HG02981 (cell line): Measurements from ENCODE around the gene KCTD15.

Experiments
- ATAC-seq: cut with Tn5 transposase; IDR thresholded peaks from one replicate; pipeline ENCODE4 v1.9.1; 2021; ENCODE audit warnings: mild to moderate bottlenecking, moderate library complexity; ENCODE audit not compliant: unreplicated experiment

The KCTD15 gene

DNA sequence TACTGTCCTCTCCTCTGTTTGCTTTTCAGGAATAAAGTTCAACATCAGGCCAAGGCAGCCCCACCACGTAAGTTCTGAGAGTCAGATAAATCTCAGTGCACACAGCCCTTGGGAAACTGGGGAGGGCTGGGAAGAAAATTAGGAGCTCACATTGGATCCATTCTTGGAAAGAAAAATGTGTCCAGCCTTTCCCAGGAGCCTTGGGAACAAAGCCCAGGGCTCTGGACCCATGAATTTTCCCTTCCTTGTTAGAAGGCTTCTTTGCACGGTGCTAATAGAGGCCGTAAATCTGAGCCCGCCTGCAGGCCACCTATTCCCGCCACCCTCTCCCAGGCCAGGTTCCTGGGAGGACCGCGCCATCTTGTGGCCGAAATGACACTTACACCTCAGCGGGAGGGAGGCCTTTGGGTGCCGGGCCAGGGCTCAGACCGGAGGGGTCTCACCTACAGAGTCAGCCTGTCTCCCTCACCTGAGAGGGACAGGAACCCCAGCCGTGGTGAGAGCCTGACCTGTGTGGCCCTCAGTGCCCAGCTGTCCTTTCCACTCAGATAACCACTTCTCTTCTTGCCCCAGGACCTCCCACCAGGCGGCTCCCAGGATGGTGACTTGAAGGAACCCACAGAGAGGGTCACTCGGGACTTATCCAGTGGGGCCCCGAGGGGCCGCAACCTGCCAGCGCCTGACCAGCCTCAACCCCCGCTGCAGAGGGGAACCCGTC lies 25.1 kb upstream of the KCTD15 start:
- ATAC-seq, result no peak

DNA sequence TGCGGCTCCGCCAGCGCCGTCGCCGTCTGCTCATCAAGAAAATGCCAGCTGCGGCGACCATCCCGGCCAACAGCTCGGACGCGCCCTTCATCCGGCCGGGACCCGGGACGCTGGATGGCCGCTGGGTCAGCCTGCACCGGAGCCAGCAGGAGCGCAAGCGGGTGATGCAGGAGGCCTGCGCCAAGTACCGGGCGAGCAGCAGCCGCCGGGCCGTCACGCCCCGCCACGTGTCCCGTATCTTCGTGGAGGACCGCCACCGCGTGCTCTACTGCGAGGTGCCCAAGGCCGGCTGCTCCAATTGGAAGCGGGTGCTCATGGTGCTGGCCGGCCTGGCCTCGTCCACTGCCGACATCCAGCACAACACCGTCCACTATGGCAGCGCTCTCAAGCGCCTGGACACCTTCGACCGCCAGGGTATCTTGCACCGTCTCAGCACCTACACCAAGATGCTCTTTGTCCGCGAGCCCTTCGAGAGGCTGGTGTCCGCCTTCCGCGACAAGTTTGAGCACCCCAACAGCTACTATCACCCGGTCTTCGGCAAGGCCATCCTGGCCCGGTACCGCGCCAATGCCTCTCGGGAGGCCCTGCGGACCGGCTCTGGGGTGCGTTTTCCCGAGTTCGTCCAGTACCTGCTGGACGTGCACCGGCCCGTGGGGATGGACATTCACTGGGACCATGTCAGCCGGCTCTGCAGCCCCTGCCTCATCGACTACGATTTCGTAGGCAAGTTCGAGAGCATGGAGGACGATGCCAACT lies 24.4 kb upstream of the KCTD15 start:
- ATAC-seq, result no peak

- no peak for ATAC-seq
Observed at GRCh38 chr19:33772858-33773180, 23.9 kb upstream of the KCTD15 start.

DNA sequence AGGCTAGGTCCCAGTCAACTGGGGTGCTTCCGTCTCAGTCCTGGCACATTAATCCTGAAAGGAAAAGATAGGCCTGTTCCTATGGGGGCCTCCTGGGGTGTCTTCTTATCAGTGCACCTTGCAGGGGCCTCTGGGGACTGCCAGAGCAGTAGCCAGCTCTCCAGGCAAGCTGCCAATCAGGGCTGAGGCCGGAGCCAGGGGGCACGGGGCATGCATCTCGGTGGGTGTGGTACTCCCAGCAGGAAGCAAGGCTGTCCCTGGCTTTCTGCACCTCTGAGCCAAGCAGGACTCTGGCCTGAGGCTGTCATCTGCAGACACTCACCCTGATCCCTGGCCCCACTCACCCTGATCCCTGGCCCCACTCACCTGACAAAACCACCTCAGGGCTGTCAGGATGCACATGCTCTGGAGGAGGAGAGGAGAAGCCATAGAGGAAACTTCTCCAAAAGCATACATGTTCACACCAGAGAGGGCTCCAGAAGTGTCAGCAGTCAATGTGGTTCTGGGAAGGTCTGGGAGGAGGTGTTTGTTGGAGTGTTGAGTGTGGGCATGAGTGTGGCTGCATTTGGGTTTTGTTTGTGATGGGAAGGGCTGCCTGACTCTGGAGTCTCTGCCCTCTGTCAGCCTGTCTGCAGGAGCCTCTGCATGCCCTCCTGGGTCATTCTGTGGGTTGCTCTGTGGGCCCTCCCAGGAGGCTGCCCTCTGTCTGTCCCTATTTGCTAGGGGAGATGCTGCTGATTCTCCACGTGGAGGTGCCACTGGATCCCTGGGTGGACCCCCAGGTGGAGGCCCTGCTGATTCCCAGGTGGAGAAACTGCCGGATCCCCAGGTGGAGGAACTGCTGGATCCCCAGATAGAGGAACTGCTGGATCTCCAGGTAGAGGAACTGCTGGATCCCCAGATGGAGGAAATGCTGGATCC lies 22.7 kb upstream of the KCTD15 start:
- ATAC-seq, result no peak

DNA sequence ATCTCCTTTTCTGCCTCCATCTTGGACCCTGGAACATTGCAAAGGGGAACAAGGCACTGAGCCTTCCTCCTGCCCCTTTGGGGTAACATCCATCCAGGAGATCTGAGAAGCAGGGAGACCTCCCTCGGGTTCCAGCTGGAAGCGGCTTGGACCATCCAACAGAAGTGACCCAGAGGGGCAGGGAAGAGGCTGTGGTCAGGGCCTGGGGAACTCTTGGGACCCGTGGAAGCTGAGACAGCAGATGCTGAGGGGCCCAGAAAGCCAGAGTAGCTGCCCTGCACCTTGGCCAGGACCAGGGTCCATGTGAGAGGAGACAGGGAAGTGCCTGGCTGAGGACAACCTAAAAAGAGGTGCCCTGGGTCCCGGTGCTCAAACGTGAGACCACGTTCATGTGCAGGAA lies 21.9 kb upstream of the KCTD15 start:
- ATAC-seq, result no peak

DNA sequence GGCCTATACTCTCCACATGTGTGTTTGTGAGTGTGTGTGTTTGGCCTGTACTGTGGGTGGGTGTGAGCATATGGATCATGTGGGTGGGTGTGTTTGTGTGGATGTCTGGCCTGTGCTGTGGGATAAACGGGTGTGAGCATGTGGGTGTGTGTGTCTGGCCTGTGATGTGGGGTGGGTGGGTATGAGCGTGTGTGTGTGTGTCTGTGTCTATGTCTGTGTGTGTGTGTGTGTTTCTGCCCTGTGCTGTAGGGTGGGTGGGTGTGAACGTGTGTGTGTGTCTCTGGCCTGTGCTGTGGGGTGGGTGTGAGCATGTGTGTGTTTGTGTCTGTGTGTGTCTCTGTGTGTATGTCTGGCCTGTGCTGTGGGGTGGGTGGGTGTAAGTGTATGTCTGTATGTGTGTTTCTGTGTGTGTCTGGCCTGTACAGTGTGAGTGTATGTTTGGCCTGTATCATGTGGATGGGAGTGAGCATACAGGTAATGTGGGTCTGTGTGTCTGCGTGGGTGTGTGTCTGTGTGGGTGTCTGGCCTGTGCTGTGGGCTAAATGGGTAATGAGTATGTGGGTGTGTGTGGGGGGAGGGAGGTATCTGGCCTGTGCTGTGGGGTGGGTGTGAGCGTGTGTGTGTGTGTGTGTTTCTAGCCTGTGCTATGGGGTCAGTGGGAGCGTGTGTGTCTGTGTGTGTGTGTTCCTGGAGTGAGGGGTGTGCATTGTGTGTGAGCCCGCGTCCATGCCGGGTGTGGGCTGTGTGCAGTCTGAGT lies 20.8 kb upstream of the KCTD15 start:
- ATAC-seq, result no peak

- no peak for ATAC-seq
Observed at GRCh38 chr19:33777351-33777750, 19.3 kb upstream of the KCTD15 start.

DNA sequence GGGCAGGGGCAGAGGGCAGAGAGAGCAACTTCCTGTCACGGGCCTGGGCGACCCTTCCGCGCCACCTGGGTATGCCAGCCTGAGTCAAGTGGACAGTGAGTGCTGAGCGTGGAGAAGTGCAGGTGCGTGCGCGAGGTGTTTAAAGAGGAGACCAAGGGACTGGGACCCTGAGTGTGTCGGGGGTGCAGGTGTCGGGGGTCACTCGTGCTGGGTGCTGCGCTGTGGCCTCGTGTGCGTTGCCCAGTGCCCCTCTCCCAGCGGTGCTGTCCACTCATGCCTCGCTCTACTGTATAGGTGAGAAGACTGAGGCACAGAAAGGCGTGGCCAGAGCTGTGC lies 18.9 kb upstream of the KCTD15 start:
- ATAC-seq, result no peak

DNA sequence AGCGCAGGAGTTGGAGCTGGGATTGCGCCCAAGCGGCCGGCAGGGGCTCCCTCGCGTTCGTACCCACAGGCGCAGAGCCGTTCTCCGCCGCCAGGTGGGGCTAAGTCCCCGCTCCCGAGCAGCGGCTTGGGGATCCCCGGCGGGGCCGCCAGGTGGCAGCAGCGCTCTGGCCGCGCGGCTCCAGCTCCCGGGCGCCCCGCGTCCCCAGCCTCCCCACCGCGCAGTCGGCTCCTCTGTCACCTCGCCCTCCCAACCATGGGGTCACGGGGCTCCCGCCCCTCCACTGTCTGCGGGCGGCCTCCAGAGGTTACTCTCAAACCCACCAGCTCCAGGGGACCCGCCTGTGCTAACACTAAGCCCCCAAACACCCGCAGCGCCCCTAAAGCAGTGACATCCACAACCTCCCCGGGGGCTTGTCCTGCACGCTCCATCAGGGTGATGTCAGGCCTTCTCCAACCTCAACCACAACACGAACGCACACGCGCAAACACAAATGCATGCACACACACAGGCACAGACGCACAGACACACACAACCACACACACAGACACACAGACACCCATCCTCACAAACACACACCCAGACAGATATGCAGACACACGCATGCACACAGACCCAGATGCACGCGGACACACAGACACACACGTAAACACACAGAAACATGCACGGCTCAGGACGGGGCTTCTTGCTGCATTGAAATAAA lies 18.4 kb upstream of the KCTD15 start:
- ATAC-seq, result peak; percentile 82

DNA sequence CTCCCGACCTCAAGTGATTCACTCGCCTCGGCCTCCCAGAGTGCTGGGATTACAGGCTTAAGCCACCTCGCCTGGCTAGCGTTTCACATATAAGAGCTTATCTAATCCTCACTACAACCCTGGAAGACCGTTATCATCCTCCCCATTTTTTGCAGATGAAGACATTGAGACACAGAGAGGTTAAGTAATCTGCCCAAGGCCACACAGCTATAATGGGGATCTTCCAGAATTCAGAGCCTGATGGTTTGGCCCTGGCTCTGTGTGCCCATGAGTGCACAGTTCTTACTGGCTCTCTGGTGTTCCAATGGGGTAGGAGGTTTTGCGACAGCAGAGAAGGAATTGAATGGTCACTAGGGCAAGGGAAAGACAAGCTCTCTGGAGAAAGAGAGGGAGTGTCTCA lies 16.8 kb upstream of the KCTD15 start:
- ATAC-seq, result no peak

GRCh38 chr19:33780251-33780650 lies 16.4 kb upstream of the KCTD15 start:
- ATAC-seq, result no peak

DNA sequence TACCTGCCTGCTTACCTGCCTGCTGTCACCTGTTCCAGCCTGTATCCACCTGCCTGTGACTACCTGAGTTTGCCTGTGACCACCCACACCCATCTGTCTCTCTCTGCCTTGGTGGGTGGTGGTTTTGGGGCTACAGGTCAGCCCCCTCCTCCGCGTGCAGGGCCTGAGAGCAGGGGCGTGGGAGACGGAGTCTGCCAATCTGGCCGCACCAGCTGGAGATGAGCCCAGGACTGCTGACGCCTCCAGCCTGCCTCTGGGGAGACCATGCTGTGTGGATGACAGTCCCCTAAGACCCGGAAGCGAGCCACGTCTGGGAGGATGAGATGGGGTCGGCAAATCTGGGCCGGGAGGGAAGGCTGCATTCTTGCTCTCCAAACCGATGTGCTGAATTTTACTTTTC lies 15.9 kb upstream of the KCTD15 start:
- ATAC-seq, result no peak

DNA sequence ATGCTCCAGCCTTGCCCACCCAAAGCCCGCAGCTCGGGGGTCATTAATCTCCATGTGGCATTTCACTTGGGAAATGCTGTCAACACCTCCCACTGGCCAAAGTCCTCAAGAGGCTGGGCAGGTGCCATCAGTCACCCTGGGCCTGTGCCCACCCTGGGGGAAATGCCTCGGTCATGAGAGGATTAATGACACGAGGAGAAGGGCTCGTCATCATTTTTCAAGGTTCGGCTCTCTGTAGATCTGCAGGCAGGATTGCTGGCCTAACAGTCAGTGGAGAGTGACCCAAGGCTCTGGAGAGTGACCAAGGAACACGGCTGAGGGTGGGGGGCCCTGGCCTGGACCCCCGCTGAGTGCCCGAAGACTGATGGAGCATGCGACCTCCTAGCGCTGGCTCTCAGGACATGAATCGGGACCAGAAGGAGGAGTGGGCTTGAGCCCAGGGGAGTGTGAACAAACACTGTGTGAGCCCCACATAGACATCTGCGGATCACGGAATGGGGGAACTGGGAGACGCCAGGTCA lies 15.2 kb upstream of the KCTD15 start:
- no peak for ATAC-seq

GRCh38 chr19:33781996-33782395 lies 14.7 kb upstream of the KCTD15 start:
- ATAC-seq, result no peak

DNA sequence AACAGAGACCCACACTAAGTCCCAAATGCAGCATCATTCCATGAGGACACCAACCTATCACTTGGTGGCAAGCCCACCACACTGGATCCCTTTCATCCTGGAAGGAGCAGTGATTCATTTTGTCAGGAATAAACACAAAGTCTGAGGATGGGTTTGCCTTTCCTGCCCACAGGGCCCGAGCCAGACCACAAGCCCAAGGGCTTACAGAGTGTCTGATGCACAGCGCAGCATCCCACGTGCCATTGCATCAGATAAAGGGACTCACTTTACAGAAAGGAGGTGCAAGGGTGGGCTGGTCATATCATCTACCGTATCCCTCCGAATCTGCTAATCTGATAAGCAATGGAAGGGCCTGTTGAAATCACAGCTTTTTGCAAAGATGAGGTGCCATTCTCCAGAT lies 12.2 kb upstream of the KCTD15 start:
- no peak for ATAC-seq

GRCh38 chr19:33785795-33786194 lies 10.9 kb upstream of the KCTD15 start:
- no peak for ATAC-seq

GRCh38 chr19:33788676-33789075 lies 8.0 kb upstream of the KCTD15 start:
- ATAC-seq, result no peak

GRCh38 chr19:33789344-33789743 lies 7.3 kb upstream of the KCTD15 start:
- no peak for ATAC-seq

DNA sequence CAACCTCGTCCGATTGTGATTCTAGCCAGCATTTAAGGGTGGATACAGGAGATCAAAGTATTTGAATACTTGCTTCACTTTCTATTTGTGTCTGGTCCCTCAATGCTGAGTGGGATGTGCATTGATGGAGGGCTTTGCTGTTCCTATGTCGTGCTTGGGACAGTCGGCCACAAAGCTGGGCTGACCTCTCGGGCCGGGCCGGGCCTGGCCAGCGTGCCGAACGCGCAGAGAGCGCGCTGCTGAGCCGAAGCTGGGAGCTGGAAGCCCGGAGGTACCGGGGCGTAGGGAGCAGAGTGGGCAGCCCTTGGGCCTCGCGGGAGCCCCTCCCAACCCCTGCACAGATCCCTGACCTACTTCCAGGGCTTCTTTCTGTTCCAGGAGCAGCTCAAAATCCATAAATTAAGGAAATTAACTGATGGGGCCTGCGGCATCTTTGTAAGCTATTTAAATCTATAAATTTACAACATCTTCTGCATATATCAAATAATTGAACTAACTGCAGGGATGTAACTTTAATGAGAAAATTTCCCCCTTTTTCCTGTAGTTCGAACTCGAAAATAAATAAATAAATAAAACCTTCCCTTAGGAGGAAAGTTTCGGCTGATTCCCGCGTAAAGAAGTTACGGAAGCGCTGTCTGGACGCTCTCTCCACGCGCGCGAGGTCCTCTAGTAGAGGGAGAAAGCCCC lies 1.8 kb upstream of the KCTD15 start:
- ATAC-seq, result no peak
